ENCODE data around the gene VWA1.

DNA sequence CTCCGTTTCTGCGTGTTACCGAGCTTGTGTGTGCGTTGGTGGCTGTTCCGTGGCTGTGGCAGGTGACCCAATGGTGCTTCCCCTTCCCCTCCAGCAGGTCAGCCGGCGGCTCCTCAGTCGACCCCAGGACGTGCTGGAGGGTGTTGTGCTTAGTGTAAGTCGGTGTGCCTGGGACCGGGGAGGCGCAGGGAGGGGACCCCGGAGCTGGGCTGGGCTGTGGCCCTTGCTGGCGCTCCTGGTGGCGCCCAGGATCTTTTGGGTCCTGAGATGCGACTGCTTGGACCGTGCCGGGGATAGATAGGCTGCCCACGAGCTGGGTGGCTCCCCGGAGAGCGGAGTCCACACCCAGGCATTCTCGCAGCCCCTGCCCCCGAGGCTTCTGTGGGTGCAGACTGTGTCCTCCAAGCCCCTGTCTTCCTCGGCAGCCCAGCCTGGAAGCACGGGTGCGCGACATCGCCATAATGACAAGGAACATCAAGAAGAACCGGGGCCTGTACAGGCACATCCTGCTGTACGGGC lies 19.9 kb downstream of the VWA1 start:
- TF ChIP-seq CTCF (conservative IDR thresholded peaks at IDR 0.05; ENCODE audit: low read depth in 2 of 2) = no peak
- no peak for TF ChIP-seq POLR2AphosphoS5 (IDR thresholded peaks at IDR 0.05; ENCODE audit: low read depth)
- no peak for TF ChIP-seq STAT1 (IDR thresholded peaks at IDR 0.05; ENCODE audit: unreplicated experiment)
- TF ChIP-seq REST (IDR thresholded peaks at IDR 0.05; ENCODE audit: unreplicated experiment) = no peak
- TF ChIP-seq EZH2 (IDR thresholded peaks at IDR 0.05; ENCODE audit: low read depth, unreplicated experiment) = no peak
- TF ChIP-seq JUNB (IDR thresholded peaks at IDR 0.05; ENCODE audit: unreplicated experiment) = no peak
